Endothelial cell of umbilical vein (primary cell): Measurements from ENCODE around the gene ZNF33B. TPM values are rescaled to one million over a fixed set of nuclear protein-coding genes. Genes with fewer than 3 reads are reported as not detected.
A peak's percentile ranks its signal among the peaks of the same experiment; 100 is the strongest.

Experiments used
- BruUV-seq: library from RNA; stranded (reverse); fragments of 400-500 nt; replicated peaks from 2 replicates; lab custom pipeline; 2021; lab: Mats Ljungman, UMichigan
- CTCF ChIA-PET: fragments of 300-600, 350-600 bp; sonication (Branson Sonifier 250); formaldehyde crosslinking; loops from one replicate; lab custom pipeline; 2021; ENCODE audit warnings: antibody characterized with exemption, inconsistent platforms; lab: Charles Lee
- POLR2A ChIA-PET: fragments of 300-600, 350-600 bp; sonication (Branson Sonifier 250); formaldehyde crosslinking; loops from one replicate; lab custom pipeline; 2021; ENCODE audit warnings: antibody characterized with exemption, inconsistent platforms; lab: Charles Lee
- DNase-seq: peaks from one replicate; pipeline ENCODE4 v3.0.0-alpha.2; 2011; ENCODE audit warnings: low read depth, low spot score
- FAIRE-seq: peaks from 2 replicates; lab custom pipeline; 2011; peaks lifted over from hg19 to GRCh38; lab: Jason Lieb, UNC
- H2AFZ ChIP-seq: 2 replicates; pipeline ENCODE4 v1.6.0; 2012; ENCODE audit warnings: low read depth, low read length, control low read depth, inconsistent platforms
- H3K27ac ChIP-seq: 2 replicates; pipeline ENCODE4 v1.5.1; 2011; ENCODE audit warnings: low read depth, mild to moderate bottlenecking, control low read depth, low read length, moderate library complexity; ENCODE audit not compliant: insufficient read depth
- H3K27me3 ChIP-seq, 2 experiments: 2 replicates each; pipeline versions ENCODE4 v1.6.0 to v1.6.1; 2011; ENCODE audit warnings: low read length in 2 of 2, mixed read lengths in 1 of 2; ENCODE audit not compliant: control insufficient read depth in 2 of 2, insufficient read depth in 2 of 2
- H3K36me3 ChIP-seq, 2 experiments: 2 replicates in 1 of 2; 3 replicates in 1 of 2; pipeline ENCODE4 v1.5.1; 2011; ENCODE audit warnings: low read length in 2 of 2, mild to moderate bottlenecking in 1 of 2, moderate library complexity in 1 of 2; ENCODE audit not compliant: control insufficient read depth in 2 of 2, insufficient read depth in 2 of 2; ENCODE audit errors: extremely low read depth in 1 of 2
- H3K4me1 ChIP-seq: 3 replicates; pipeline ENCODE4 v1.5.1; 2011; ENCODE audit warnings: mild to moderate bottlenecking, low read length; ENCODE audit not compliant: control insufficient read depth, insufficient read depth; ENCODE audit errors: extremely low read depth
- H3K4me2 ChIP-seq: 2 replicates; pipeline ENCODE4 v1.6.1; 2011; ENCODE audit warnings: low read length, control low read depth, mixed read lengths; ENCODE audit not compliant: insufficient read depth
- H3K4me3 ChIP-seq, 3 experiments: fragments of 200-600 bp in 1 of 3; sonication (generic), shearing (Covaris generic) in 1 of 3; replicated peaks in 1 of 3; 2 replicates each; pipeline ENCODE4 v1.5.1; 2011 to 2016; ENCODE audit warnings: control low read depth in 3 of 3, low read length in 3 of 3, mild to moderate bottlenecking in 2 of 3, inconsistent platforms in 1 of 3, low read depth in 1 of 3, moderate library complexity in 1 of 3; ENCODE audit not compliant: insufficient read depth in 1 of 3
- H3K79me2 ChIP-seq: 2 replicates; pipeline ENCODE4 v1.6.0; 2012; ENCODE audit warnings: low read length, inconsistent platforms; ENCODE audit not compliant: control insufficient read depth, insufficient read depth
- H3K9ac ChIP-seq: replicated peaks from 2 replicates; pipeline ENCODE3; 2011; ENCODE audit warnings: low read length, control low read depth; ENCODE audit not compliant: insufficient read depth; ENCODE audit errors: extremely low read depth
- H3K9me1 ChIP-seq: replicated peaks from 3 replicates; pipeline ENCODE4 v1.6.0; 2011; ENCODE audit warnings: mild to moderate bottlenecking, low read length; ENCODE audit not compliant: control insufficient read depth, insufficient read depth; ENCODE audit errors: extremely low read depth
- H3K9me3 ChIP-seq: replicated peaks from 2 replicates; pipeline ENCODE4 v1.5.1; 2012; ENCODE audit warnings: low read length, inconsistent platforms; ENCODE audit not compliant: control insufficient read depth, insufficient read depth
- H4K20me1 ChIP-seq: replicated peaks from 2 replicates; pipeline ENCODE3; 2011; ENCODE audit warnings: mild to moderate bottlenecking, low read length; ENCODE audit not compliant: control insufficient read depth, insufficient read depth; ENCODE audit errors: extremely low read depth
- EZH2 ChIP-seq: IDR thresholded peaks from 2 replicates; pipeline ENCODE4 v1.6.1; 2012; ENCODE audit warnings: borderline replicate concordance, low read depth, mild to moderate bottlenecking, moderate library complexity, low read length, inconsistent platforms; ENCODE audit not compliant: severe bottlenecking
- FOS ChIP-seq: IDR thresholded peaks from 2 replicates; pipeline ENCODE4 v1.6.1; 2011; ENCODE audit warnings: mild to moderate bottlenecking, low read length, moderate library complexity, borderline replicate concordance; ENCODE audit not compliant: insufficient read depth
- GATA2 ChIP-seq: IDR thresholded peaks from 2 replicates; pipeline ENCODE4 v1.7.0; 2011; ENCODE audit warnings: low read depth, mild to moderate bottlenecking, moderate library complexity, mixed read lengths, low read length; ENCODE audit not compliant: insufficient read length, insufficient read depth
- JUN ChIP-seq: IDR thresholded peaks from 2 replicates; pipeline ENCODE4 v1.6.1; 2011; ENCODE audit warnings: borderline replicate concordance, low read depth; ENCODE audit not compliant: insufficient read length, insufficient read depth
- MYC ChIP-seq: IDR thresholded peaks from one replicate; pipeline ENCODE4 v1.6.1; 2011; ENCODE audit warnings: mild to moderate bottlenecking, low read depth, low read length
- POLR2A ChIP-seq: IDR thresholded peaks from 2 replicates; pipeline ENCODE4 v1.6.1; 2012; ENCODE audit warnings: low read depth, mild to moderate bottlenecking, control low read depth, low read length
- POLR2AphosphoS5 ChIP-seq: IDR thresholded peaks from 2 replicates; pipeline ENCODE4 v1.6.1; 2012; ENCODE audit warnings: low read depth, mild to moderate bottlenecking, control low read depth, low read length, moderate library complexity; ENCODE audit not compliant: insufficient read depth
- dilution Hi-C: fragments of 300-500 bp; cut with MboI; formaldehyde crosslinking; loops from one replicate; pipeline ENCODE4 v1.15.0; 2019; ENCODE audit warnings: low sequenced_read_pairs; ENCODE audit not compliant: extremely low pct_ligation_motif_present
- intact Hi-C: fragments of 100-400 bp; cut with micrococcal nuclease; formaldehyde crosslinking; loops from one replicate; pipeline ENCODE4 v1.10.0; 2022
- polyA plus RNA-seq, 4 experiments: library from polyadenylated mRNA; depleted of rRNA in 3 of 4; stranded (reverse) in 3 of 4; unstranded in 1 of 4; fragments of >200 nt; gene quantifications; 2 replicates each; pipeline versions ENCODE4 v1.2.1 to v1.2.3, GENCODE V29; 2011 to 2012; ENCODE audit warnings: missing spikeins in 1 of 4
- total RNA-seq: library from RNA; stranded (reverse); gene quantifications from 2 replicates; pipeline ENCODE4 v1.2.3, GENCODE V29; 2021
- TF ChIP-seq, protein P1 (sequence below): IDR thresholded peaks from 2 replicates; pipeline ENCODE4 v1.6.1; 2011; ENCODE audit not compliant: insufficient read depth, insufficient read length
- TF ChIP-seq, protein P2 (sequence below), 2 donors: IDR thresholded peaks; 1 replicate in 1 of 2; 2 replicates in 1 of 2; pipeline ENCODE4 v1.5.1; 2011; ENCODE audit warnings: low read length in 2 of 2, mild to moderate bottlenecking in 2 of 2, moderate library complexity in 2 of 2, control low read depth in 1 of 2, inconsistent platforms in 1 of 2, low read depth in 1 of 2; ENCODE audit not compliant: insufficient read depth in 1 of 2; ENCODE audit errors: extremely low read depth in 1 of 2

The ZNF33B gene
- total and polyA plus RNA-seq, 2 donors (not counting 3 experiments of a cell fraction or from before 2014, with no cell fraction given), result 14.0 to 15.3 TPM

DNA sequence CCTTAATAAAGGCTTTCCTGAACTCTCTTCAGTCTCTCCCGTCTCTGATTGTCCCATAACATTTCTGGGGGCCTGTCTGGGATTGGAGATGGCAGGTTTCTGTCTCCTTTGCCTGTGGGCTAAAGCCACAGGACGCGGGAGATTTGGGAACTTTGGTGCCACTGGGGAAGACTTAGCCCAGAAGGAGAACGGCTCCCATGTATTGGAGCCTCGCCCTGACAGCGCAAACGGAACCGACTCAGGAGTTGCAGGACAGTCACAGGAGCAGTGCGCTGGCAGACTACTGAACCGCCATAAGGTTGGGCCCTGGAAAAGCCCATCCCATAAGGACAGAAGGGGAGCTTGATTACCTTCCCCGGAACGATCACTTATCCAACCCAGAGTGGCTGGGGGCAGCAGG is 7.1 kb upstream of the ZNF33B start:
- DNase-seq (no peak), FAIRE-seq (no peak)
- H3K9me1 ChIP-seq, result no peaks in the 10 kb centered on the region
- no peaks in the 10 kb centered on the region for H3K79me2 ChIP-seq
- H3K4me3 ChIP-seq, result no peak overlapping the region
- H3K4me2 ChIP-seq, result no peak overlapping the region
- H3K9ac ChIP-seq, result no peak overlapping the region
- H3K36me3 ChIP-seq, result no peaks in the 10 kb centered on the region
- H4K20me1 ChIP-seq, result no peaks in the 10 kb centered on the region
- TF ChIP-seq MYC (no peak), EZH2 (no peak), POLR2A (no peak), POLR2AphosphoS5 (no peak), GATA2 (no peak), FOS (no peak), JUN (no peak)
- TF ChIP-seq, protein P1, sequence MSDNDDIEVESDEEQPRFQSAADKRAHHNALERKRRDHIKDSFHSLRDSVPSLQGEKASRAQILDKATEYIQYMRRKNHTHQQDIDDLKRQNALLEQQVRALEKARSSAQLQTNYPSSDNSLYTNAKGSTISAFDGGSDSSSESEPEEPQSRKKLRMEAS, result no peak
- TF ChIP-seq, protein P2, sequence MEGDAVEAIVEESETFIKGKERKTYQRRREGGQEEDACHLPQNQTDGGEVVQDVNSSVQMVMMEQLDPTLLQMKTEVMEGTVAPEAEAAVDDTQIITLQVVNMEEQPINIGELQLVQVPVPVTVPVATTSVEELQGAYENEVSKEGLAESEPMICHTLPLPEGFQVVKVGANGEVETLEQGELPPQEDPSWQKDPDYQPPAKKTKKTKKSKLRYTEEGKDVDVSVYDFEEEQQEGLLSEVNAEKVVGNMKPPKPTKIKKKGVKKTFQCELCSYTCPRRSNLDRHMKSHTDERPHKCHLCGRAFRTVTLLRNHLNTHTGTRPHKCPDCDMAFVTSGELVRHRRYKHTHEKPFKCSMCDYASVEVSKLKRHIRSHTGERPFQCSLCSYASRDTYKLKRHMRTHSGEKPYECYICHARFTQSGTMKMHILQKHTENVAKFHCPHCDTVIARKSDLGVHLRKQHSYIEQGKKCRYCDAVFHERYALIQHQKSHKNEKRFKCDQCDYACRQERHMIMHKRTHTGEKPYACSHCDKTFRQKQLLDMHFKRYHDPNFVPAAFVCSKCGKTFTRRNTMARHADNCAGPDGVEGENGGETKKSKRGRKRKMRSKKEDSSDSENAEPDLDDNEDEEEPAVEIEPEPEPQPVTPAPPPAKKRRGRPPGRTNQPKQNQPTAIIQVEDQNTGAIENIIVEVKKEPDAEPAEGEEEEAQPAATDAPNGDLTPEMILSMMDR (IDR thresholded peaks at IDR 0.05; ENCODE audit: extremely low read depth in 1 of 2, insufficient read depth in 1 of 2, low read depth in 1 of 2, low read length in 2 of 2), result no peak
- H3K9me3 ChIP-seq, result no peaks in the 10 kb centered on the region
- dilution Hi-C loops, result no loop called here
- intact Hi-C loops, result no loop called here
- POLR2A ChIA-PET, result no interaction called here
- H3K27me3 ChIP-seq, result peaks cover 0 to 2% of the 10 kb centered on the region in 2 experiments
- CTCF ChIA-PET, result no interaction called here
- H3K27ac ChIP-seq, result peak overlapping the region; percentile 12
- no peak overlapping the region for H2AFZ ChIP-seq
- no TSS peak for BruUV-seq
- no peaks in the 10 kb centered on the region for H3K4me1 ChIP-seq
